Prostate gland (tissue), 2 donors: ENCODE results near the gene RPL26.

ENCODE experiments used
- CTCF ChIP-seq, 4 experiments: fragments of 200-600 bp in 2 of 4; fragments of 450-650 bp in 2 of 4; sonication (generic) in 2 of 4; IDR thresholded peaks; 1 replicate in 3 of 4; 2 replicates in 1 of 4; pipeline ENCODE4 v1.5.1; 2016 to 2019; ENCODE audit warnings: antibody characterized with exemption in 4 of 4, mild to moderate bottlenecking in 2 of 4, moderate library complexity in 2 of 4
- POLR2A ChIP-seq: fragments of 450-650 bp; IDR thresholded peaks from one replicate; pipeline ENCODE4 v1.6.1; 2016; ENCODE audit warnings: antibody characterized with exemption, mild to moderate bottlenecking
- POLR2AphosphoS5 ChIP-seq: sonication (generic); formaldehyde crosslinking; IDR thresholded peaks from one replicate; pipeline ENCODE4 v1.6.1; 2017; ENCODE audit warnings: antibody characterized with exemption

- TF ChIP-seq CTCF (IDR thresholded peaks at IDR 0.05) (no peak), POLR2A (no peak), POLR2AphosphoS5 (no peak)
Measured at GRCh38 chr17:8366231-8366630, 16.8 kb downstream of the RPL26 start.
